WTC11 (cell line): Measurements from ENCODE around the gene ZFHX3. TPM values are rescaled to one million over a fixed set of nuclear protein-coding genes. Genes with fewer than 3 reads are reported as not detected.

Experiments used
- ATAC-seq: fragments of 200-7000 bp; cut with Tn5 transposase; 2 replicates; pipeline ENCODE4 v1.10.0; 2021; ENCODE audit warnings: mild to moderate bottlenecking, moderate library complexity
- CTCF ChIA-PET: fragments of 300-600 bp; sonication (Branson Sonifier 250); formaldehyde crosslinking; loops from one replicate; lab custom pipeline; 2021; ENCODE audit warnings: antibody characterized with exemption; lab: Charles Lee
- POLR2A ChIA-PET: fragments of 350-600 bp; sonication (Branson Sonifier 250); formaldehyde crosslinking; loops from one replicate; lab custom pipeline; 2021; ENCODE audit warnings: antibody characterized with exemption; lab: Charles Lee
- DNase-seq: peaks from one replicate; pipeline ENCODE4 v3.0.0; 2021; ENCODE audit warnings: low spot score
- H3K27ac Mint-ChIP-seq: 2 replicates; pipeline ENCODE4 v1.8.0; 2021; ENCODE audit warnings: mixed read lengths
- H3K27me3 Mint-ChIP-seq: 2 replicates; pipeline ENCODE4 v1.8.0; 2021; ENCODE audit warnings: low read depth, mild to moderate bottlenecking, moderate library complexity, mixed read lengths
- H3K36me3 Mint-ChIP-seq: 2 replicates; pipeline ENCODE4 v1.8.0; 2021; ENCODE audit warnings: mixed read lengths
- H3K4me1 Mint-ChIP-seq: 2 replicates; pipeline ENCODE4 v1.8.0; 2022; ENCODE audit warnings: mixed read lengths
- H3K4me3 Mint-ChIP-seq: 2 replicates; pipeline ENCODE4 v1.8.0; 2021; ENCODE audit warnings: mild to moderate bottlenecking, moderate library complexity, mixed read lengths
- H3K9me3 Mint-ChIP-seq: 2 replicates; pipeline ENCODE4 v1.8.0; 2021; ENCODE audit warnings: mixed read lengths
- GABPB1 ChIP-seq: sonication (generic); formaldehyde crosslinking; IDR thresholded peaks from 2 replicates; pipeline ENCODE4 v1.8.1; 2023; ENCODE audit warnings: mild to moderate bottlenecking, missing genetic modification reagents
- HMGA2 ChIP-seq: fragments of 250-450 bp; sonication (Bioruptor Pico); IDR thresholded peaks from 2 replicates; pipeline ENCODE4 v1.4.0; 2021; ENCODE audit warnings: mild to moderate bottlenecking, moderate library complexity
- IRF2 ChIP-seq: sonication (generic); formaldehyde crosslinking; IDR thresholded peaks from 2 replicates; pipeline ENCODE4 v1.8.0; 2022; ENCODE audit warnings: low read depth, missing genetic modification reagents, borderline replicate concordance
- JAZF1 ChIP-seq: fragments of 250-450 bp; sonication (Bioruptor Pico); IDR thresholded peaks from 2 replicates; pipeline ENCODE4 v1.9.0; 2021; ENCODE audit warnings: moderate library complexity, mild to moderate bottlenecking, inconsistent platforms
- NFE2L1 ChIP-seq: sonication (generic); formaldehyde crosslinking; IDR thresholded peaks from 2 replicates; pipeline ENCODE4 v1.8.1; 2023; ENCODE audit warnings: missing genetic modification reagents
- NR3C1 ChIP-seq: sonication (generic); formaldehyde crosslinking; conservative IDR thresholded peaks from 2 replicates; pipeline ENCODE4 v1.8.1; 2023; ENCODE audit warnings: low read depth, mild to moderate bottlenecking, missing genetic modification reagents
- SOX15 ChIP-seq: fragments of 250-450 bp; sonication (Bioruptor Pico); IDR thresholded peaks from 2 replicates; pipeline ENCODE4 v1.9.0; 2021; ENCODE audit warnings: mild to moderate bottlenecking
- ZNF317 ChIP-seq: sonication (generic); formaldehyde crosslinking; IDR thresholded peaks from 2 replicates; pipeline ENCODE4 v1.8.1; 2023; ENCODE audit warnings: low read depth, mild to moderate bottlenecking, moderate library complexity, missing genetic modification reagents, borderline replicate concordance
- ZNF423 ChIP-seq: fragments of 250-450 bp; sonication (Bioruptor Pico); IDR thresholded peaks from 2 replicates; pipeline ENCODE4 v2.1.2; 2022; ENCODE audit warnings: mild to moderate bottlenecking, moderate library complexity
- ZNF671 ChIP-seq: fragments of 250-450 bp; sonication (Bioruptor Pico); IDR thresholded peaks from 2 replicates; pipeline ENCODE4 v1.8.0; 2021; ENCODE audit warnings: mild to moderate bottlenecking
- total RNA-seq: library from RNA; stranded (reverse); gene quantifications from 3 replicates; pipeline ENCODE4 v1.2.3, GENCODE V29; 2021
- TF ChIP-seq, protein P1 (sequence below): sonication (generic); formaldehyde crosslinking; conservative IDR thresholded peaks from 2 replicates; pipeline ENCODE4 v1.8.1; 2023; ENCODE audit warnings: mild to moderate bottlenecking, low read depth, missing genetic modification reagents, moderate library complexity
- TF ChIP-seq, protein P2 (sequence below): sonication (generic); formaldehyde crosslinking; conservative IDR thresholded peaks from 2 replicates; pipeline ENCODE4 v1.8.1; 2022; ENCODE audit warnings: mild to moderate bottlenecking, missing genetic modification reagents
- TF ChIP-seq, protein P3 (sequence below): sonication (generic); formaldehyde crosslinking; IDR thresholded peaks from 2 replicates; pipeline ENCODE4 v1.8.0; 2023; ENCODE audit warnings: missing genetic modification reagents, mild to moderate bottlenecking, borderline replicate concordance
- TF ChIP-seq, protein P4 (sequence below): sonication (generic); formaldehyde crosslinking; IDR thresholded peaks from 2 replicates; pipeline ENCODE4 v1.8.0; 2022; ENCODE audit warnings: mild to moderate bottlenecking, missing genetic modification reagents
- TF ChIP-seq, protein P5 (sequence below): fragments of 250-450 bp; sonication (Bioruptor Pico); IDR thresholded peaks from 2 replicates; pipeline ENCODE4 v1.9.0; 2021; ENCODE audit warnings: mild to moderate bottlenecking
- TF ChIP-seq, protein P6 (sequence below): sonication (generic); formaldehyde crosslinking; IDR thresholded peaks from 2 replicates; pipeline ENCODE4 v1.8.0; 2022; ENCODE audit warnings: mild to moderate bottlenecking, missing genetic modification reagents

The ZFHX3 gene
- total RNA-seq, 1 experiment from 2014 or later: 5.7 TPM

DNA sequence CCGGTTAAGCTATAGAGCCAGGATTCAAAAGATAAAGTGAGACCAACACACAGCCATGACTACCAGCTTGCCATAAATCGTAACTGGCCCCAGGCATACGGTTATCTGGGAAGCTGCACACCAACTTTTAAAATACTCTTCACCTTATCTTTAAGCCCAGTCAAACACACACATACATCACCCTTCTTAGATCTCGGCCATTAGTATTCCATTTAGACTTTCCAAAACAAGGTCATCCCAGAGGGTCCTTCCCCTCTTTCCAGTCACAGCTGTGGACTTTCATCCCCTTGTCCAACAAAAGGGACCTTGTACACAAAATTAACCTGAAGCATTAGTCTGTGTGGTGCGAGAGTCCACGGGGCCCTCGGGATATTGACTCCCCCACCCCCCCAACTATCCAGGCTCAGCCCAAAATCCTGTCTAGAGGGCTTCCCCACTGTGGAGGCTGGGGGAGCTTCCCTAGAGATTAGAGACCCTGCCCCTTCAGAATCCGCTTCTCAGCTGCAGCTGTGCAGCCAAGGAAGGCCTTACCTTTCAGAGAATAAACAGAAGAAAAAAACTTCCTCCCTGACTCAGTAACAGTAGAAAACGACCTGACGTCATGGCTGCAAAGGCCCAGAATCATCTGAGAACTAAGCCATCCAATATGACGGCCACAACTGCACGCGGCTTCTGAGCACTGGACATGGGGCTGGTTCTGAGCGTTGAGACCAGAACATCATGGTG, 9.9 kb downstream of the ZFHX3 start:
- H3K27ac Mint-ChIP-seq: no peak overlapping the region
- no peak for ATAC-seq
- TF ChIP-seq NR3C1 (CRISPR knock-in tag) (no peak), GABPB1 (CRISPR knock-in tag) (0 out of 2 replicates have a peak, but pooled peaks have one; percentile 18)
- TF ChIP-seq, all 79 proteins: peak for 1
- Mint-ChIP-seq H3K9me3 (peaks cover 9% of the 10 kb centered on the region; the same call in 1 of the 2 replicates), H3K36me3 (peaks cover 10% of the 10 kb centered on the region), H3K4me3 (no peak overlapping the region), H3K27me3 (peaks cover 100% of the 10 kb centered on the region), H3K4me1 (peaks cover 91% of the 10 kb centered on the region)
- ChIA-PET CTCF (interaction anchor here (1.6 to 6.3 kb wide), 2 partner anchors 43 to 206 kb away, joined by 4 to 25 read pairs; no protein-coding TSS in a partner anchor), POLR2A (interaction anchor here (0.7 to 0.9 kb wide), 2 partner anchors 23 to 841 kb away, joined by 4 to 5 read pairs; no protein-coding TSS in a partner anchor)
- DNase-seq: no peak

DNA sequence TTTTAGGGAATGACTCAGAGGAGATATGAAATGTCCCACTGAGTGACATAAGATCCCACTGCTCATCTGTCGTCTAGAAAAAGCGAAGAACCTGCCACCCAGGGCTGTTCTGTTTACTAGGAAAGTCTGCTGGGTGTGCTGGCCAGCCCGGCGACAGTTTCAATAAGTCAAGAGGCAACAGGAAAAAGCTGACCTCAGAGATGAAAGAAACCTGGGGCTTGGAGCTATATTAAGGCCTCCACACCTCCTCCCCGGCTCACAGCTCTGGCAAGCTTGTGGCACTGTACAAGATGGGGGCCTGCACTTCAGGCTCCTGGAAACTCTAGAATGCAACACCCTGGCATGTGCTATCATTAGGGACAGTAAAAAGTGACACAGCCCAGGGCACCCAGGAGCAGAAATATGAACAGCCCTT, 10.6 kb downstream of the ZFHX3 start:
- Mint-ChIP-seq H3K9me3 (peaks cover 9% of the 10 kb centered on the region; the same call in 1 of the 2 replicates), H3K27ac (peak overlapping the region; percentile 51; the same call in 1 of the 2 replicates), H3K27me3 (peaks cover 100% of the 10 kb centered on the region)
- TF ChIP-seq, protein P1, sequence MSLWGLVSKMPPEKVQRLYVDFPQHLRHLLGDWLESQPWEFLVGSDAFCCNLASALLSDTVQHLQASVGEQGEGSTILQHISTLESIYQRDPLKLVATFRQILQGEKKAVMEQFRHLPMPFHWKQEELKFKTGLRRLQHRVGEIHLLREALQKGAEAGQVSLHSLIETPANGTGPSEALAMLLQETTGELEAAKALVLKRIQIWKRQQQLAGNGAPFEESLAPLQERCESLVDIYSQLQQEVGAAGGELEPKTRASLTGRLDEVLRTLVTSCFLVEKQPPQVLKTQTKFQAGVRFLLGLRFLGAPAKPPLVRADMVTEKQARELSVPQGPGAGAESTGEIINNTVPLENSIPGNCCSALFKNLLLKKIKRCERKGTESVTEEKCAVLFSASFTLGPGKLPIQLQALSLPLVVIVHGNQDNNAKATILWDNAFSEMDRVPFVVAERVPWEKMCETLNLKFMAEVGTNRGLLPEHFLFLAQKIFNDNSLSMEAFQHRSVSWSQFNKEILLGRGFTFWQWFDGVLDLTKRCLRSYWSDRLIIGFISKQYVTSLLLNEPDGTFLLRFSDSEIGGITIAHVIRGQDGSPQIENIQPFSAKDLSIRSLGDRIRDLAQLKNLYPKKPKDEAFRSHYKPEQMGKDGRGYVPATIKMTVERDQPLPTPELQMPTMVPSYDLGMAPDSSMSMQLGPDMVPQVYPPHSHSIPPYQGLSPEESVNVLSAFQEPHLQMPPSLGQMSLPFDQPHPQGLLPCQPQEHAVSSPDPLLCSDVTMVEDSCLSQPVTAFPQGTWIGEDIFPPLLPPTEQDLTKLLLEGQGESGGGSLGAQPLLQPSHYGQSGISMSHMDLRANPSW (CRISPR knock-in tag): no peak
- no peak for TF ChIP-seq JAZF1 (CRISPR knock-in tag)
- TF ChIP-seq, protein P2, sequence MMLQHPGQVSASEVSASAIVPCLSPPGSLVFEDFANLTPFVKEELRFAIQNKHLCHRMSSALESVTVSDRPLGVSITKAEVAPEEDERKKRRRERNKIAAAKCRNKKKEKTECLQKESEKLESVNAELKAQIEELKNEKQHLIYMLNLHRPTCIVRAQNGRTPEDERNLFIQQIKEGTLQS: no peak
- TF ChIP-seq ZNF423: no peak
- TF ChIP-seq, protein P3, sequence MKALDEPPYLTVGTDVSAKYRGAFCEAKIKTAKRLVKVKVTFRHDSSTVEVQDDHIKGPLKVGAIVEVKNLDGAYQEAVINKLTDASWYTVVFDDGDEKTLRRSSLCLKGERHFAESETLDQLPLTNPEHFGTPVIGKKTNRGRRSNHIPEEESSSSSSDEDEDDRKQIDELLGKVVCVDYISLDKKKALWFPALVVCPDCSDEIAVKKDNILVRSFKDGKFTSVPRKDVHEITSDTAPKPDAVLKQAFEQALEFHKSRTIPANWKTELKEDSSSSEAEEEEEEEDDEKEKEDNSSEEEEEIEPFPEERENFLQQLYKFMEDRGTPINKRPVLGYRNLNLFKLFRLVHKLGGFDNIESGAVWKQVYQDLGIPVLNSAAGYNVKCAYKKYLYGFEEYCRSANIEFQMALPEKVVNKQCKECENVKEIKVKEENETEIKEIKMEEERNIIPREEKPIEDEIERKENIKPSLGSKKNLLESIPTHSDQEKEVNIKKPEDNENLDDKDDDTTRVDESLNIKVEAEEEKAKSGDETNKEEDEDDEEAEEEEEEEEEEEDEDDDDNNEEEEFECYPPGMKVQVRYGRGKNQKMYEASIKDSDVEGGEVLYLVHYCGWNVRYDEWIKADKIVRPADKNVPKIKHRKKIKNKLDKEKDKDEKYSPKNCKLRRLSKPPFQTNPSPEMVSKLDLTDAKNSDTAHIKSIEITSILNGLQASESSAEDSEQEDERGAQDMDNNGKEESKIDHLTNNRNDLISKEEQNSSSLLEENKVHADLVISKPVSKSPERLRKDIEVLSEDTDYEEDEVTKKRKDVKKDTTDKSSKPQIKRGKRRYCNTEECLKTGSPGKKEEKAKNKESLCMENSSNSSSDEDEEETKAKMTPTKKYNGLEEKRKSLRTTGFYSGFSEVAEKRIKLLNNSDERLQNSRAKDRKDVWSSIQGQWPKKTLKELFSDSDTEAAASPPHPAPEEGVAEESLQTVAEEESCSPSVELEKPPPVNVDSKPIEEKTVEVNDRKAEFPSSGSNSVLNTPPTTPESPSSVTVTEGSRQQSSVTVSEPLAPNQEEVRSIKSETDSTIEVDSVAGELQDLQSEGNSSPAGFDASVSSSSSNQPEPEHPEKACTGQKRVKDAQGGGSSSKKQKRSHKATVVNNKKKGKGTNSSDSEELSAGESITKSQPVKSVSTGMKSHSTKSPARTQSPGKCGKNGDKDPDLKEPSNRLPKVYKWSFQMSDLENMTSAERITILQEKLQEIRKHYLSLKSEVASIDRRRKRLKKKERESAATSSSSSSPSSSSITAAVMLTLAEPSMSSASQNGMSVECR (CRISPR knock-in tag): no peak
- TF ChIP-seq, protein P4, sequence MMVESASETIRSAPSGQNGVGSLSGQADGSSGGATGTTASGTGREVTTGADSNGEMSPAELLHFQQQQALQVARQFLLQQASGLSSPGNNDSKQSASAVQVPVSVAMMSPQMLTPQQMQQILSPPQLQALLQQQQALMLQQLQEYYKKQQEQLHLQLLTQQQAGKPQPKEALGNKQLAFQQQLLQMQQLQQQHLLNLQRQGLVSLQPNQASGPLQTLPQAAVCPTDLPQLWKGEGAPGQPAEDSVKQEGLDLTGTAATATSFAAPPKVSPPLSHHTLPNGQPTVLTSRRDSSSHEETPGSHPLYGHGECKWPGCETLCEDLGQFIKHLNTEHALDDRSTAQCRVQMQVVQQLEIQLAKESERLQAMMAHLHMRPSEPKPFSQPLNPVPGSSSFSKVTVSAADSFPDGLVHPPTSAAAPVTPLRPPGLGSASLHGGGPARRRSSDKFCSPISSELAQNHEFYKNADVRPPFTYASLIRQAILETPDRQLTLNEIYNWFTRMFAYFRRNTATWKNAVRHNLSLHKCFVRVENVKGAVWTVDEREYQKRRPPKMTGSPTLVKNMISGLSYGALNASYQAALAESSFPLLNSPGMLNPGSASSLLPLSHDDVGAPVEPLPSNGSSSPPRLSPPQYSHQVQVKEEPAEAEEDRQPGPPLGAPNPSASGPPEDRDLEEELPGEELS (CRISPR knock-in tag): no peak
- no peak for TF ChIP-seq NFE2L1 (CRISPR knock-in tag)
- TF ChIP-seq ZNF671 (CRISPR knock-in tag): no peak
- TF ChIP-seq, protein P5, sequence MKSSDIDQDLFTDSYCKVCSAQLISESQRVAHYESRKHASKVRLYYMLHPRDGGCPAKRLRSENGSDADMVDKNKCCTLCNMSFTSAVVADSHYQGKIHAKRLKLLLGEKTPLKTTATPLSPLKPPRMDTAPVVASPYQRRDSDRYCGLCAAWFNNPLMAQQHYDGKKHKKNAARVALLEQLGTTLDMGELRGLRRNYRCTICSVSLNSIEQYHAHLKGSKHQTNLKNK: no peak
- no peak for TF ChIP-seq IRF2
- TF ChIP-seq, protein P6, sequence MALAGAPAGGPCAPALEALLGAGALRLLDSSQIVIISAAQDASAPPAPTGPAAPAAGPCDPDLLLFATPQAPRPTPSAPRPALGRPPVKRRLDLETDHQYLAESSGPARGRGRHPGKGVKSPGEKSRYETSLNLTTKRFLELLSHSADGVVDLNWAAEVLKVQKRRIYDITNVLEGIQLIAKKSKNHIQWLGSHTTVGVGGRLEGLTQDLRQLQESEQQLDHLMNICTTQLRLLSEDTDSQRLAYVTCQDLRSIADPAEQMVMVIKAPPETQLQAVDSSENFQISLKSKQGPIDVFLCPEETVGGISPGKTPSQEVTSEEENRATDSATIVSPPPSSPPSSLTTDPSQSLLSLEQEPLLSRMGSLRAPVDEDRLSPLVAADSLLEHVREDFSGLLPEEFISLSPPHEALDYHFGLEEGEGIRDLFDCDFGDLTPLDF: no peak
- TF ChIP-seq ZNF317 (CRISPR knock-in tag): no peak
- no peak for TF ChIP-seq SOX15 (CRISPR knock-in tag)
- no peak for TF ChIP-seq HMGA2 (CRISPR knock-in tag)
- TF ChIP-seq, all 79 proteins: peak for 0
- Mint-ChIP-seq H3K4me3 (peak overlapping the region; percentile 71), H3K4me1 (peaks cover 91% of the 10 kb centered on the region), H3K36me3 (peaks cover 8% of the 10 kb centered on the region)
- ATAC-seq (no peak), DNase-seq (no peak)
- ChIA-PET CTCF (interaction anchor here (1.6 to 6.3 kb wide), 2 partner anchors 42 to 205 kb away, joined by 4 to 25 read pairs; no protein-coding TSS in a partner anchor), POLR2A (interaction anchor here (0.9 kb wide), 1 partner anchor 24 kb away, joined by 4 read pairs; no protein-coding TSS in a partner anchor)
